DOHH2 (cell line): ENCODE measurements around the gene ANKRD37.

Experiments
- H3F3A ChIP-seq: fragments of 200-600 bp; sonication (generic), shearing (Covaris generic); 2 replicates; pipeline ENCODE4 v1.6.0; 2016; ENCODE audit warnings: antibody characterized with exemption, mild to moderate bottlenecking; ENCODE audit not compliant: control insufficient read depth, insufficient read depth
- H3K27ac ChIP-seq: fragments of 200-600 bp; sonication (generic); 2 replicates; pipeline ENCODE4 v1.5.1; 2014; ENCODE audit warnings: low read depth, mild to moderate bottlenecking, low read length, moderate library complexity
- H3K27me3 ChIP-seq: fragments of 200-600 bp; sonication (generic); 2 replicates; pipeline ENCODE4 v1.6.1; 2014; ENCODE audit warnings: mild to moderate bottlenecking, low read length, mixed read lengths; ENCODE audit not compliant: control insufficient read depth
- H3K36me3 ChIP-seq: fragments of 200-600 bp; sonication (generic); 2 replicates; pipeline ENCODE4 v1.6.1; 2014; ENCODE audit warnings: mild to moderate bottlenecking, low read length, moderate library complexity, mixed read lengths; ENCODE audit not compliant: control insufficient read depth
- H3K4me1 ChIP-seq: fragments of 200-600 bp; sonication (generic); 2 replicates; pipeline ENCODE4 v1.6.1; 2014; ENCODE audit warnings: mild to moderate bottlenecking, low read length, mixed read lengths; ENCODE audit not compliant: control insufficient read depth
- H3K4me2 ChIP-seq: fragments of 200-600 bp; sonication (generic); 2 replicates; pipeline ENCODE4 v1.6.0; 2014; ENCODE audit warnings: mild to moderate bottlenecking, low read length, moderate library complexity
- H3K4me3 ChIP-seq: fragments of 200-600 bp; sonication (generic); 2 replicates; pipeline ENCODE4 v1.5.1; 2014; ENCODE audit warnings: mild to moderate bottlenecking, low read length, mixed read lengths
- H3K79me2 ChIP-seq: fragments of 200-600 bp; sonication (generic); 2 replicates; pipeline ENCODE4 v1.6.1; 2014; ENCODE audit warnings: mild to moderate bottlenecking, low read length, mixed read lengths; ENCODE audit not compliant: control insufficient read depth
- H3K9me2 ChIP-seq: fragments of 200-600 bp; sonication (generic); replicated peaks from 2 replicates; pipeline ENCODE4 v1.6.1; 2014; ENCODE audit warnings: mild to moderate bottlenecking, low read length, mixed read lengths; ENCODE audit not compliant: control insufficient read depth
- H3K9me3 ChIP-seq: fragments of 200-600 bp; sonication (generic); 2 replicates; pipeline ENCODE4 v1.6.1; 2014; ENCODE audit warnings: antibody characterized with exemption, low read length, mixed read lengths; ENCODE audit not compliant: control insufficient read depth, insufficient read depth
- H4K20me1 ChIP-seq: fragments of 200-600 bp; sonication (generic); 2 replicates; pipeline ENCODE4 v1.6.0; 2014; ENCODE audit warnings: low read depth, mild to moderate bottlenecking, antibody characterized with exemption, low read length, moderate library complexity; ENCODE audit not compliant: control insufficient read depth, insufficient read depth
- CTCF ChIP-seq: fragments of 200-600 bp; sonication (generic); IDR thresholded peaks from one replicate; pipeline ENCODE4 v1.5.1; 2014; ENCODE audit warnings: antibody characterized with exemption, mild to moderate bottlenecking, low read depth, low read length; ENCODE audit not compliant: poor library complexity, severe bottlenecking
- EZH2phosphoT487 ChIP-seq: fragments of 200-600 bp; sonication (generic); IDR thresholded peaks from 2 replicates; pipeline ENCODE4 v1.6.1; 2017; ENCODE audit warnings: borderline replicate concordance, mild to moderate bottlenecking, antibody characterized with exemption, low read length, moderate library complexity, mixed read lengths

ANKRD37 gene

DNA sequence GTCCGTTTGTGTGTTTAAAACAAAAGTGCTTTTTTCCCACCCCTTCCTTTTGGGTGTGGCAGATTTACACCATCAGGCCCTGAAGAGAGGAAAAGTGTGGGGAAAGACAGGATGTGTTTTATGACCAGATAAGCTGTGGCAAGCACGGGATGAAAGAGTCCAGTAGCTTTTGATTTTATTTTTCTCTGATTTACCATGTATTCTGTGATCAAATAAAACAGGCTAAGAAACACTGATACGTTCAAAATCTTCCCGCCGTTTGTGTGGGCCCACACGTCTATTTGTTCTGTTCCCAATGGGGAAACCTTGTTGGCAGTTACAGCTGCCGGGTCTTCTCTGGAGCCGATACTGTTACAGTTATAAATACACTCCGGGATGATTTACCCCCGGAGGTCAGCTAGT, 11.7 kb upstream of the ANKRD37 start:
- H3F3A ChIP-seq: 0 out of 2 replicates have a peak, but pooled peaks cover 2% of the 10 kb centered on the region
- no peaks in the 10 kb centered on the region for H3K4me1 ChIP-seq
- H3K27me3 ChIP-seq: no peaks in the 10 kb centered on the region
- H4K20me1 ChIP-seq: no peaks in the 10 kb centered on the region
- H3K36me3 ChIP-seq: no peaks in the 10 kb centered on the region
- TF ChIP-seq CTCF: no peak
- no peak for TF ChIP-seq EZH2phosphoT487
- H3K4me3 ChIP-seq: no peak overlapping the region
- no peak overlapping the region for H3K27ac ChIP-seq
- no peaks in the 10 kb centered on the region for H3K9me3 ChIP-seq
- no peak overlapping the region for H3K4me2 ChIP-seq
- no peaks in the 10 kb centered on the region for H3K79me2 ChIP-seq
- H3K9me2 ChIP-seq: no peaks in the 10 kb centered on the region

DNA sequence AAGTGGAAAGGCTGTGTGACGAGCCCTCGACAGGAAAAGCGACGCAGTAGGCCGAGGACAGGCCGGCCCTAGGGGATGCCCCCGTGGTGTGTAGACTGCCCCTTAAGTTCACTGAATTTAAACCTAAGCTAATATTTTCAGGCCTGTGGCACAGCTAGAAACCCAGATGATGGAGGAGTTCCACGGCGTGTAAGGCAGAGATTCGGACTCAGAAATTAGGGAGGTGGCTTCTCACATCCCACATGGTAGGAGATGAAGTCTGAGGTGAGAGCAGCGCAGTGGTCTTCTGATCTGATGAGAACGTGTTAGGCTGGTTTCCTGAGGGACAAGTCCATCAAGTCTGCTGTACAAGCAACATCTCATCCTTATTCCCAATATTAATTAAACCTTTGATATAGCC, 8.7 kb upstream of the ANKRD37 start:
- H3K4me3 ChIP-seq: no peak overlapping the region
- H3K27me3 ChIP-seq: no peaks in the 10 kb centered on the region
- H3K9me3 ChIP-seq: no peaks in the 10 kb centered on the region
- H4K20me1 ChIP-seq: no peaks in the 10 kb centered on the region
- H3K9me2 ChIP-seq: no peaks in the 10 kb centered on the region
- TF ChIP-seq EZH2phosphoT487 (no peak), CTCF (no peak)
- no peak overlapping the region for H3K27ac ChIP-seq
- H3K79me2 ChIP-seq: no peaks in the 10 kb centered on the region
- H3K36me3 ChIP-seq: no peaks in the 10 kb centered on the region
- H3K4me1 ChIP-seq: peaks cover 5% of the 10 kb centered on the region
- H3F3A ChIP-seq: peaks cover 2% of the 10 kb centered on the region; the same call in 1 of the 2 replicates
- no peak overlapping the region for H3K4me2 ChIP-seq

GRCh38 chr4:185390941-185391340, 5.7 kb upstream of the ANKRD37 start:
- Histone ChIP-seq H3K9me3 (no peaks in the 10 kb centered on the region), H3K79me2 (peaks cover 15% of the 10 kb centered on the region), H3K27ac (no peak overlapping the region), H3K9me2 (no peaks in the 10 kb centered on the region), H3K4me2 (no peak overlapping the region), H3K27me3 (no peaks in the 10 kb centered on the region), H4K20me1 (no peaks in the 10 kb centered on the region), H3K36me3 (no peaks in the 10 kb centered on the region), H3F3A (peaks cover 12% of the 10 kb centered on the region), H3K4me3 (no peak overlapping the region), H3K4me1 (peaks cover 26% of the 10 kb centered on the region)
- TF ChIP-seq EZH2phosphoT487 (no peak), CTCF (no peak)
